Adrenal gland (tissue), 5 donors: ENCODE measurements around the gene STK32A.

Experiments used
- CTCF ChIP-seq, 6 experiments: fragments of 450-650 bp in 4 of 6; fragments of 200-600 bp in 2 of 6; sonication (generic) in 1 of 6; IDR thresholded peaks; 1 replicate in 5 of 6; 2 replicates in 1 of 6; pipeline versions ENCODE4 v1.5.1 to v1.8.0; 2016 to 2021; ENCODE audit warnings: antibody characterized with exemption in 6 of 6, mild to moderate bottlenecking in 2 of 6, moderate library complexity in 1 of 6
- POLR2A ChIP-seq, 2 donors: fragments of 450-650 bp; IDR thresholded peaks; one replicate each; pipeline ENCODE4 v1.6.1; 2017; ENCODE audit warnings: antibody characterized with exemption in 2 of 2, mild to moderate bottlenecking in 2 of 2, moderate library complexity in 1 of 2
- donor health status: DM: no; HTN: no; CAD: no.

- TF ChIP-seq CTCF (IDR thresholded peaks at IDR 0.05) = no peak
- TF ChIP-seq POLR2A (IDR thresholded peaks at IDR 0.05) = no peak
These were observed 69.2 kb downstream of the STK32A start for GRCh38 chr5:147303976-147304375.
